GM18498 (cell line): ENCODE measurements around the gene SLC12A3.
A peak's percentile ranks its signal among the peaks of the same experiment; 100 is the strongest.

ENCODE experiments used
- ATAC-seq: cut with Tn5 transposase; IDR thresholded peaks from one replicate; pipeline ENCODE4 v1.9.1; 2021; ENCODE audit warnings: mild to moderate bottlenecking, moderate library complexity; ENCODE audit not compliant: unreplicated experiment

The SLC12A3 gene

DNA sequence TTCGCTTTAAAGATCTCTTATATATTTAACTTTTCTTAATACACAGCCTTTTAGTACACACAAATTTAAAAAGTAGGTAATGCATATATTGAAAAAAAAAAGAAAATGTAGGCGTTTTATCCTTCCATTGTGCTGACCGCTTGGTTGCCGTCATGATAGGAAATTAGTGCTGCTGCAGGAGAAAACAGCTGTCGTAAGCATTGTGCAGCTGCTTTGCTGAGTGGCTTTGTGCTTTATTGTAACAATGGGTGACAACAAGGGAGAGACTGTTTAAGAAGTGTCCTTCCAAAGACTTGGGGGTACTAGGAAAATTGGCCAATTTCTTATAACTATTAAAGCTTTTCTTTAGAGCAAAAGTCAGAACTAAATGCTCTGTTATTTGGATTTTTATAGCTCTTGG lies 71.9 kb downstream of the SLC12A3 start:
- ATAC-seq: no peak

DNA sequence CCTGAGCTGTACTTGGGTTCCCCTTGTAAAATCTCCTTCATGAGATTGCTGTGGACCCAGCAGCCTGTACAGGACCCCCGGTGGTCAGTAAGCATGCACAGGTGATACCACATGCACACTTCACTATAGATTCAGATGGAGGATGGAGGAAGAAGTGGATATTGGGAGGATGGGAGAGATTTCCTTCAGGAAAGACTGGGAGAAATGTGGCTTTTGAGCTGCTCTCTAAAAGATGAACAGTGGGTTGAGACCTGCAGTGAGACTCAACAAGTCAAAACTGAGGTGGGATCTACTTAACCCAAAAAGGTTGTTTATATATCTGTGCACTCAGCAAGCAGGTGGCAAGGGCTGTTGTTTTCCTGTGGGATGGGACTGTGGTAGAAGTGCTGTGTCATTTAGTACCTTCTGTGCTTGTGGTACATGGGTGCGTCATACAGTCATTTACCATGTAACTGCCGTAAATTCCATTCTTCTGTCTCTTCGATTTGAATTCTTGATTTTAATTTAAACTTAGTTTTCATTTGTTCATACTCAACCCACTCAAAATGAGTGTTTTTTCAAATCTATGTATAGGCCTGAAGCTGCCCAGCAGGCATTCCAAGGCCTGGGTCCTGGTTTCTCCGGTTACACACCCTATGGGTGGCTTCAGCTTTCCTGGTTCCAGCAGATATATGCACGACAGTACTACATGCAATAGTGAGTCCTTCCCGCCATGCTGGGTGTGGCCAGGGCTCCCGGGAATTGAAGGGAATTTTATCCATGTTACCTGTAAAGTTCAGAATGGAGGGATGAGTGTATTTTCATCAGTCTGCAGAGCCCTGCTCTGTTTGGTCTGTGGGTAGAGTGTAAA lies 73.9 kb downstream of the SLC12A3 start:
- no peak for ATAC-seq

DNA sequence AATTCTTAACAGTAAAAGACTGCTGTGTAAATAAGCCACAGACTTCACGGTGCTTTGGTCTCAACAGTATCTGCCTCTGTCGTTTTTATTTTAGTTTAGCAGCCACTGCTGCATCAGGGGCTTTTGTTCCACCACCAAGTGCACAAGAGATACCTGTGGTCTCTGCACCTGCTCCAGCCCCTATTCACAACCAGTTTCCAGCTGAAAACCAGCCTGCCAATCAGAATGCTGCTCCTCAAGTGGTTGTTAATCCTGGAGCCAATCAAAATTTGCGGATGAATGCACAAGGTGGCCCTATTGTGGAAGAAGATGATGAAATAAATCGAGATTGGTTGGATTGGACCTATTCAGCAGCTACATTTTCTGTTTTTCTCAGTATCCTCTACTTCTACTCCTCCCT lies 74.8 kb downstream of the SLC12A3 start:
- ATAC-seq: no peak

DNA sequence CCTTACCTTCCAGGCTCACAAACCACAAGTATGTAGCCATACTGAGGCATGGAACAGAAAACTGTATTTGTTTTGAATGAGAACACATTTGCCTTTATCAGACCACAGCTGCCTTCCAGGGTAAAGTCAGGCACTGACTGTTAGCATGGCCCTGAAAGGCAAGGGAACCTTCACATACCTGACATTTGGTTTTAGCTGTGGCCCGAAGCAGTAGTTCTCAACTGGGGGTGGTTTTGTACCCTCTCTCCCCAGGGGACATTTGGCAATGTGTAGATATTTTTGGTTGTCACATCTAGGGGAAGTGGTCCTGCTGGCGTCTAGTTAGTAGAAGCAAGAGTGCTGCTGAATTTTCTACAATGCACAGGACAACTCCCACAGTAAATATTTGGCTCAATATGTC lies 76.1 kb downstream of the SLC12A3 start:
- no peak for ATAC-seq

DNA sequence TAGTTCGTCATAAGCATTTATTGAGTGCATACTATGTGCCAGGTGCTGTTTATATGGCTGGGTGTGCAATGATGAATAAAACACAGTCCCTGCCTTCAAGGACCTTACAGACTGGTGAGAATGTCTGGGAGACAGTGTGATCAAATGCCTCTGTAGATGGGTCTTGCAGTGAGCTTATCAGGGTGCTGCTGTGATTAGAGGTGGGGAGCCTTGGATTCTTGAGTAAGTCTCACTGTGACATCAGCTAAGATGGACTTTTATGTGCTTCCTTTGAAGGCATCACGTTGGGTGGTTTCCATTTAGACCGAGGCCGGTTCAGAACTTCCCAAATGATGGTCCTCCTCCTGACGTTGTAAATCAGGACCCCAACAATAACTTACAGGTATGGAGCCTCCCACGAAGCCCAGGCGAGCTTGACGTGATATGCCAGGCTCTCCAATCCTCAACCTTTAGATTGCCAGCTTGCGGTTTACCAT lies 76.9 kb downstream of the SLC12A3 start:
- ATAC-seq: no peak

DNA sequence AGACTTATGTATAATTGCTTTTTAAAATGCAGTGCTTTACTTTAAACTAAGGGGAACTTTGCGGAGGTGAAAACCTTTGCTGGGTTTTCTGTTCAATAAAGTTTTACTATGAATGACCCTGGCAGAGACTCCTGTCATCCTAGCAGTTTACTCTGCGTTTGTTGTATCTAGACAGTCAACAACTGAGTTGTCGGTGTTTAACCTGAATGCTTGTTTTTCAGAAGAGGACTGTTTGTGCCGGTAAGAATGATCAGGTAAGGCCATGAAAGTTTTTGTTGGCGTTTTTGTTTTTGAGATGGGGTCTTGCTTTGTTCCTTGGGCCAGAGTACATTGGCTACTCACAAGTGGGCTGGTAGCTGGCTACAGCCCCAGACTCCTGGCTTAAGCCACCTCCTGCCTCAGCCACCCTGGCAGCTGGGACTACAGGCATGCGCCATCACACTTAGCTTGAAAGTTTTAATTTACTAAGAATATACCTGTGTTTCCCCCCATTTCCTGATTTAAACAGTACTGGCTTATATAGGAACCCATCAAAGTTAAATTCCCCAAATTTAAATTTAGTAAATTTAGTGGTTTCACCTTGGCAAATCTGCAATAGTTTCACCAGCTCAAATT lies 78.9 kb downstream of the SLC12A3 start:
- no peak for ATAC-seq

DNA sequence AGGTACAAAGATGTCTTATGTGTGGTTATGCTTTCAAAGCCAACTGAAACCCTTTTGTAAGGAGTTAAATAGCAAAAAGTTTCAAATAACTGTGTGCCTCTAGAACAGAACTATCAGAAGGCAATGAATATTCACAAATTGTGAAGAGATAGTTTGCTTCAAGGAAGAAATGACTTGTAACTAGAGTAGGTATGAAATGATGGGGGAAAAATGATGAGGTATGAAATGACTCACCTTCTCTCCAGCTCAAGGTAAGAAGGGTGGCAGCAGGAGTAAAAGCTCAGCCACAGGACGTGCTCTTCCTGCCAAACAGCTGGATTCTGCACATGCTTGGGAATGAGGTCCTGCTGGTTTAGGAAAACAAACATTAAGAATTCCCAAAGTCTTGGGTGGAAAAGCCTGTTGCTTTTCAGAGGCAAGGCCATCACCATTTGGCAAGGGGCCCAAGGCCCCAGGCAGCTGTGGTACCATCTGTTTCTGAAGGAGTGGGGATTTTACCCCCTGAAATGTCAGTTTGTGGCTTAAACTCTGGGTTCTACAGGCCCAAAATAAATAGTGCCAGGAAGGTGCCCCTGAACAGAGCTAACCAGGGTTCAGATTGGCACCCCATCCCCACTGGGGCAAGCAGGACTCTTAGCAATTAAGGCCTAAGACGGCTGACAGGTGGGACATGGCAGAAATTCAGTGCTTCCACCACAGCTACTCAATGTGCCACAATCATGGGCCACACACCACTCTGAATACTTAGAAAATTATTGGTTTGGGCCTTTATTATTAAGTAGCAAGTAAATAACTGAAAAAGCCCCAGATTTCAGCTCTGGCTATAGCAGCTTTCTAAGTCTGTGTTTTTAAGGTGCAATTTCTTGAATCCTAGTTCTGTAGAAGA lies 80.2 kb downstream of the SLC12A3 start:
- no peak for ATAC-seq

DNA sequence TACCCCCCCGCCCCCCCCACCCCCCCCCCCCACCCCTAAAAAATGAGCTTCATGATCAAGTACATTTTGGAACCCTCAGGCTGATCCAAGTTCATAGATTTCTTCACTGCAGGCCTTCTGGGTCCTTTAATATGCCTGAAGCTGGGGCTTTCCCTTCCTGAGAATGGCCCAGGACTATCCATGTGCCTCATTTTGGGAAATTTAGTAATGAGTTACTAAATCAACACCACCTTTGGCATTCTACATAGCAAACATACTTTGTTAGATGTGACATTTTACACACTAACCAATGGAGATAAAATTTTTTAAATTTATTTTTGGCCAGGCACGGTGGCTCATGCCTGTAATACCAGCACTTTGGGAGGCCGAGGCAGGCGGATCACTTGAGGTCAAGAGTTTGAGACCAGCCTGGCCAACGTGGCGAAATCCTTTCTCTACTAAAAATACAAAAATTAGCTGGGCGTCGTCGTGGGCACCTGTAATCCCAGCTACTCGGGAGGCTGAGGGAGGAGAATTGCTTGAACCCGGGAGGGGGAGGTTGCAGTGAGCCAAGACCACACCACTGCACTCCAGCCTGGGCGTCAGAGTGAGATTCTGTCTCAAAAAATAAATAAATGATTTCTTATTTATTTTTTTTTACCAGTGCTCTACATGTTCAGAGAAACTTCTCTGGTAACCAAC lies 81.0 kb downstream of the SLC12A3 start:
- no peak for ATAC-seq

DNA sequence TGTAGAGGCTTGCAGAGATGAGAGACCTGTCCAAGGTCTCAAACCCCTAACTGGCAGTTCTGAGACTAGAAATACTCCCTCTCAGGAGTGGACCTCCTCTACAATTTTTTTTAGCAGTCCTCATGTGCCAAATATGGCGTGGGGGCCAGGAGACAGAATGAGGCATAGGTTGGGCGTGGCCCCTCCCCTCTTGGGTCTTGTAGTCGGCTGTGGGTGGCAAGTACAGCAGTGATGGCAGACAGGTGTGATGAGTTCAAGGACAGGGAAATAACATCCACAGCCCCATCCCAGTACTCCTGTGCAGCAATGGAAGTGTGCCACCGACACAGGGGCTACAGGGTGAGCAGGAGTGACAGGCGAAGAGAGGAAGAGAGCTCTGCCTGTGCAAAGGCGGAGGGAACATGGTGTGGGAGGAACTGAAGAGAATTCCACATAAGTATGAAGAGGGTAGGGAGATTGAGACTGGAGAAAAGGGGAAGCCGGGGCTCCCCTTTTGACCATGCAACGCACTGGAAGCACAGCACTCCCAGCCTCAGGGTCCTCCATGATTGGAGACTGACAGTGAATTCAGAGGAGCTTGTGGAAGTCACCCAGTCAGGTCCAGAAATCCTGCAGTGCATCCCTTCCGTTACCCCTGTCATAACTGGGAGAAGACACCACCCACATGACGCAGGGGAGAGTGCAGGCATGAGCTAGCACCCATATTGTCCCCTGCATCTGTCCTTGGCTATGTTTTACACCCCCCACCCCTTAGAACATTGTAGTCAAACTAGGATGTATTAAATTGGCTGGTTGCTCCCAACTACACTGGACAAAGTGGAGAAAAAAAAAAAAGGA lies 82.0 kb downstream of the SLC12A3 start:
- no peak for ATAC-seq

DNA sequence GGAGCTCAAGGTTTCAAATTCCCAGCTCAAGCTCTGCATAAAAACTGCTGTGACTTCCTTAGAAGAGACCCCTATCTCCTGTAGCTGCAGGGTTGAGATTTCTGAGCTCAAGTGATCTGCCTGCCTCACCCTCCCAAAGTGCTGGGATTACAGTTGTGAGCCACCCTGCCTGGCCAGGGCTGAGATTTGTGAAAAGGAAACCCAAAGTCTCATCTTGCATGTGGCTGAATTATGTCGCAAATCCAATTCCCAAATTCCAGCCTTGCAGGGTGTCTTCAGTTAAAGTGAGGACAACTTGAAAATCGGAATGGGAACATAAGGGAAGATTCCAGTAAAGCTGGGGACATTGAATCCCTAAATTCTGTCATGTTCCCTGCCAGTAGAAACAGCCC lies 82.6 kb downstream of the SLC12A3 start:
- no peak for ATAC-seq

DNA sequence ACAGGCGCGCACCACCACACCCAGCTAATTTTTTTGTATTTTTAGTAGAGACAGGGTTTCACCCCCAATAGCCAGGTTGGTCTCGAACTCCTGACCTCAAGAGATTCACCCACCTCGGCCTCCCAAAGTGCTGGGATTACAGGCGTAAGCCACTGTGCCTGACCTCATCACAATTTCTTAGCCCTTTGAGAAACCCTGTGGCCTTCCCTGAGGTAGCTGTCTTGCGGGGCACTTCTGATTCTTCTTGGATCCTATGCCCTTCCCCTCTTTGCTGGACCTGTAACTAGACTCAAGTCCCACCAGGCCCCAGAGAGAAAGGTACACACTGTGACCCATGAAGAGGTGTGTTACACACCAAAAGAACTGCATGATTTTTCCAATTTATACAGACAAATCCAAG lies 83.2 kb downstream of the SLC12A3 start:
- ATAC-seq: no peak

DNA sequence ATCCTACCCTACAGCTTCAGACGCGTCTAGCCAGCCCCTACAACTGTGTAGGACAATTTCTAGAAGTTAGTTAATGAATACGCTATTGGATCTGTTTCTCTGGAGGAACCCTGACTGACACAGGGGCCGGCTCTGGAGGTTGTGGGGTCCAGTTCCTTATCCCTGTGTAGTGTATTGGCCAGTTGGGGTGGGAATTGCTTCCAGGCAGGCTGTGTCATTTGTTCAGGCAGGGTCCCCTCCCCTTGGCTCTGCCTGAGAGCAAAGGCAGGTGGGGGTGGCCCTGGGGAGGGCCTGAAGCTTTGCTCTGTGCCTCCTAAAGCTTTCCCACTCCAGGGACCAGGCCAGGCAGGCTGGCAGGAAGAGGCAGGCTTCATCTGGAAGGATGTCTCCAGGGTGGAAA lies 85.0 kb downstream of the SLC12A3 start:
- no peak for ATAC-seq

DNA sequence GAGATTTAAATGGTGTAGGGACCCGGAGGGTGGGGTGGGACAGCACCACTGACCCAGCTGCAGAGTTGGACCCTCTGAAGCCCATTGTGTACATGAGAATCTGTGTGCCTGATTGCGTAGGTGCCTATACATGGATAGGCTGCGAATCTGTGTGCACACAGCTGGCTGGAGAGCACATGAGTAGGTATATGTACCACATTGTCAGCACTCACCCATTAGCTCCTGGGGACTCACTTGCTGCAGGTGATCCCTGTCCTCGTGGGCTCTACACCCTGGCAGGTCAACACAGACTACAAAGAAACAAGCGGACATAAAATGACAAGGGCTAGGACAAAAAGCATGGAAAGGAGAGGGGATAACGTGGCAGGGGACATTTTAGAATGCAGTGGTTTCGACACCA lies 85.4 kb downstream of the SLC12A3 start:
- ATAC-seq: no peak

DNA sequence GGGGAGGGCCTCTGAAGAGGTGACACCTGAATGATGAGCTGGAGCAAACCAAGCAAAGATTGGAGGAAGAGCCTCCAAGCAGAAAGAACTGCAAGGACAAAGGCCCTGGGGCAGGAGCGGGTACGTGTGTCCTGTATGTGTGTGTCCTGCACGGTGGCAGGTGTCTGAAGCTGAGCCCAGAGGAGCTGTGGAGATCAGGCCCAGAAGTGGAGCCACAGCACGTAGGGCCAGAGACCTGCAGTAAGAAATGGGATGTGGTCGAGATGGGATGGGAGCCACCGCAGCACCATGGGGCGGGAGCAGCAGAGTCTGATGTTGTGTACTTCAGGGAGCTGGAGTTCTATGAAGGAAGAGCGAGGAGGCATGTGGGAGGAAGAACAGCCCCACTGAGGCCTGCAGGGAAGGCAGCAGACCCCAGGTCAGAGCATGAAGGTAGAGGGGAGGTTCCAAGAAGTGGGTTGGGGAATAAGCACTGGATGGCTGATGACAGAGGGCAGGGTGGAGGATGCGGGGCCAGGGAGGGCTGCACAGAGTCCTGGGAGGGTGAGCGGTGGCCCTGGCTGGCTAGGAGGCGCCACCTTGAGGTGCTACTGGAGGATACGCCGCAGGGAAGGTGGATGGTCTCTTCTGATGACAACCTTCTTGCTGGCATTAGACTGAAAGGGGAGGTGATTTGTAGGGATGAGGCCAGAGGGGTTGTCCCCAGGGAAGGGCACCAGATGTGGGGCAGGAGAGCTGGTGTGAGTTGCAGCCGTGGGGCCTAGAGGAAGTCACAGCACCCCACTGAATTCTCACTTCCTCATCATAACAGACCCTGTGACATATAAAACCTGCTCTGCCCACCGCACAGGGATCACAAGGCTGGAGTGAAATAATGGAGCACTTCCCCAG lies 86.1 kb downstream of the SLC12A3 start:
- ATAC-seq: peak; percentile 68

DNA sequence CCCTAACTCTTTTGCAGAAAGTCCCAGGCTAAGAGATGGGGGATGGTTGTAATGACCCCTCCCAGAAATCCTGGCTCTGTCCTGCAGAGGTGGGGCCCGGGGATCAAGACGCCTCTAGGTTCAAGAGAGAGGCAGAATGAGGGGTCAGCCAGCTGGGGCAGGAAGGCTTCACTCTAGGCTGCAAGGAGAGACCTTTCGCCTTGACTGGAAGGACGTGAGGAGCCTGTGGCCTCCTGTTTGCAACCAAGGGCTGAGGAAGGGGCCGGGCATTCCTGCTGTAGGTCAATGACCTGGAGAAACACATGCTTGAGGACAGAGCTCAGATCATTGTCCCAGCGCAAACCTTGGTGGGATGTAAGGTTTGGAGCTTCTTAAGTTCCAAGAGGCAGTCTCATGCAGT lies 88.0 kb downstream of the SLC12A3 start:
- no peak for ATAC-seq

DNA sequence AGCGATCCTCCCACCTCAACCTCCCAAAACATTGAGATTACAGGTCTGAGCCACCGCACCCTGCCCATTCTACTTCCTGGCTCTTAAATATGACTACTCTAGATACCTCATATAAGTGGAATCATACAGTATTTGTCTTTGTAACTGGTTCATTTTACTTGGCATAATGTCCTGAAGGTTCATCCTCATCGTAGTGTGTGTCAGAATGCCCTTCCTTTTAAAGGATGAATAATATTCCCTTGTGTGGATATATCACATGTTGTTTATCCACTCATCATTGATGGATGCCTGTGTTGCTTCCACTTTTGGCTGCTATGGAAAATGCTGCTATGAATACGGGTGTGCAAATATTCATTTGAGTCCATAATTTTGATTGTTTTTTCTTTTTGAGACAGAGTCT lies 91.1 kb downstream of the SLC12A3 start:
- ATAC-seq: no peak

DNA sequence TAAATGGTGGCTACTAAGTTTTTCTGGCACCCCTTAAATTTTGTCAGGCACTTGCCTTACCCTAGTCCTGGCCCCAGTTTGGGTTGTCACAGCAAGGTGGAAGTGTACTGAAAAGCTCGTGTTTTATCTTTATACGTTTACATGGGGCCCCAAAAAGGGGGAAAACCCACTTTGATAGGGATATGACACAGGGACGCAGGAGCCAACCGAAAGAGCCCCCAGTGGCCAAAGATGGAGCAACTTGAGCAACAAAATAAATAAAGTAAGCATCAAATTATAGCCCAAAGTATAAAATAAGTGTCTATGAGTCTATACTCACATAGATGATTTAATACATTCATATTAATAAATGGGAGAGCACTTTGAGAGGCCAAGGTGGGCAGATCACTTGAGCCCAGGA lies 91.7 kb downstream of the SLC12A3 start:
- no peak for ATAC-seq

DNA sequence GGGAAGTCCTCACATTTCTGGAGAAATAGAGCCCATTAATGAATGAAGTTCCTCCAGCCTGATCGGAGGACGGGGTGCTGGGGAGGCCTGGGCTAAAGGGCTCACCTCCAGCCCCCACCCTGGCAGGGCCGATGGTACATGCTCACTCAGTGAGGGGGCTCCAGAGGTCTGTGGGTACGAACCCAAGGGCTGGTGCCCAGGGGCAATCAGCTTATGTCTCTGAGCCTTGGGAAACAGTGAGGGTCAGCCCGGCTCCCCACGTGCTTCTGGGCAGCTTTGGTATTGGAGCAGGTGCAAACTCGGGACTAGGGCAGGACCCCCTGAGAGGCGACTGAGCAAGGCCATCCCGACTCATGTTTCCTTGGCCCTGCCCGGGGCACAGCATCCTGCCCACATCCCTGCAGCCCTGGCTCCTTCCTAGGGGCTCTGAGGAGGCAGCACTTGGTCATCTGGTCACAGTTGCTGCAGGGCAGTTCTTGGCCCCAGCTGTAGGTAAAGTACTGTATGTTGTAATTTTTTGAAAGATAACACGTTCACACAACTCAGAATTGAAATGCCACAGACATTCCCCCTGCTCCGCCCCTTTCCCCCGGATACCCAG lies 95.8 kb downstream of the SLC12A3 start:
- no peak for ATAC-seq

DNA sequence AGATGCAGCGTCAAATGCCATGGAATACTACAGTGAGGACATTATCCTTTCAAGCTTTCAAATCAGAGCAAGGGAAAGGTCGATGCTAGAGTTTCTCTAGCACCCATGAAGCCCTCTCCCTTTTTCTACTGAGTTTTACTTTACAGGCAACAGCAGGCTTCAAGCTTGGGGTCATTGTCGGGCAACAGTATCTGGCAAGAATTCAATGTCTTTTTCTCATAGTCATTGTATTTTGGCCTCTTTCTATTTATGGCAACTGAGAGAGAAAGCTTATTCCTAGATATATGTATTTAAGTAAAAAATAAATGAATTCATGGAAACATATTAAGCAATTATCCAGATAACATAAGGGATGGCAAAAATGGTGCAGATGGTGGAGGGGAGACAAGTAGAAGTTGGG lies 96.4 kb downstream of the SLC12A3 start:
- no peak for ATAC-seq
